Osteocyte (in vitro differentiated cells): ENCODE data around the gene ABCA6. TPM values are rescaled to one million over a fixed set of nuclear protein-coding genes. Genes with fewer than 3 reads are reported as not detected.

ENCODE experiments used
- DNase-seq: peaks from one replicate; pipeline ENCODE4 v3.0.0; 2021; ENCODE audit warnings: mixed read lengths; ENCODE audit not compliant: unreplicated experiment; ENCODE audit errors: extremely low spot score
- H3K27ac Mint-ChIP-seq: one replicate; pipeline ENCODE4 v1.8.0; 2021; ENCODE audit warnings: mild to moderate bottlenecking, mixed read lengths; ENCODE audit not compliant: unreplicated experiment
- H3K27me3 Mint-ChIP-seq: one replicate; pipeline ENCODE4 v1.8.0; 2021; ENCODE audit warnings: mixed read lengths; ENCODE audit not compliant: unreplicated experiment
- H3K36me3 Mint-ChIP-seq: one replicate; pipeline ENCODE4 v1.8.0; 2021; ENCODE audit warnings: mixed read lengths; ENCODE audit not compliant: unreplicated experiment
- H3K4me1 Mint-ChIP-seq: one replicate; pipeline ENCODE4 v1.8.0; 2021; ENCODE audit warnings: mixed read lengths; ENCODE audit not compliant: unreplicated experiment
- H3K4me3 Mint-ChIP-seq: one replicate; pipeline ENCODE4 v1.8.0; 2021; ENCODE audit warnings: mild to moderate bottlenecking, moderate library complexity, mixed read lengths; ENCODE audit not compliant: unreplicated experiment
- H3K9me3 Mint-ChIP-seq: one replicate; pipeline ENCODE4 v1.8.0; 2021; ENCODE audit warnings: mixed read lengths; ENCODE audit not compliant: unreplicated experiment
- total RNA-seq: library from RNA; stranded (reverse); gene quantifications from 2 replicates; pipeline ENCODE4 v1.2.1, GENCODE V29; 2021
- TF ChIP-seq, protein P1 (sequence below): fragments of 200-600 bp; sonication (generic); IDR thresholded peaks from 2 replicates; pipeline ENCODE4 v1.5.0; 2021; ENCODE audit warnings: antibody characterized with exemption, mild to moderate bottlenecking, moderate library complexity

The ABCA6 gene
- total RNA-seq, 1 donor from 2014 or later, result 1.2 TPM

GRCh38 chr17:69045646-69046045 lies 96.0 kb downstream of the ABCA6 start:
- H3K36me3 Mint-ChIP-seq, result no peaks in the 10 kb centered on the region
- no peak overlapping the region for H3K27ac Mint-ChIP-seq
- DNase-seq, result no peak
- TF ChIP-seq, protein P1, sequence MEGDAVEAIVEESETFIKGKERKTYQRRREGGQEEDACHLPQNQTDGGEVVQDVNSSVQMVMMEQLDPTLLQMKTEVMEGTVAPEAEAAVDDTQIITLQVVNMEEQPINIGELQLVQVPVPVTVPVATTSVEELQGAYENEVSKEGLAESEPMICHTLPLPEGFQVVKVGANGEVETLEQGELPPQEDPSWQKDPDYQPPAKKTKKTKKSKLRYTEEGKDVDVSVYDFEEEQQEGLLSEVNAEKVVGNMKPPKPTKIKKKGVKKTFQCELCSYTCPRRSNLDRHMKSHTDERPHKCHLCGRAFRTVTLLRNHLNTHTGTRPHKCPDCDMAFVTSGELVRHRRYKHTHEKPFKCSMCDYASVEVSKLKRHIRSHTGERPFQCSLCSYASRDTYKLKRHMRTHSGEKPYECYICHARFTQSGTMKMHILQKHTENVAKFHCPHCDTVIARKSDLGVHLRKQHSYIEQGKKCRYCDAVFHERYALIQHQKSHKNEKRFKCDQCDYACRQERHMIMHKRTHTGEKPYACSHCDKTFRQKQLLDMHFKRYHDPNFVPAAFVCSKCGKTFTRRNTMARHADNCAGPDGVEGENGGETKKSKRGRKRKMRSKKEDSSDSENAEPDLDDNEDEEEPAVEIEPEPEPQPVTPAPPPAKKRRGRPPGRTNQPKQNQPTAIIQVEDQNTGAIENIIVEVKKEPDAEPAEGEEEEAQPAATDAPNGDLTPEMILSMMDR, result no peak
- no peaks in the 10 kb centered on the region for H3K27me3 Mint-ChIP-seq
- no peak overlapping the region for H3K4me3 Mint-ChIP-seq
- H3K4me1 Mint-ChIP-seq, result peaks cover 17% of the 10 kb centered on the region
- H3K9me3 Mint-ChIP-seq, result no peaks in the 10 kb centered on the region

- Mint-ChIP-seq H3K27ac (no peak overlapping the region), H3K27me3 (peaks cover 1% of the 10 kb centered on the region), H3K4me3 (no peak overlapping the region), H3K9me3 (peaks cover 4% of the 10 kb centered on the region), H3K4me1 (peaks cover 14% of the 10 kb centered on the region), H3K36me3 (no peaks in the 10 kb centered on the region)
- TF ChIP-seq, protein P1, result no peak
- DNase-seq, result no peak
Observed at GRCh38 chr17:69044371-69044770, 97.3 kb downstream of the ABCA6 start.

- H3K27ac Mint-ChIP-seq, result no peak overlapping the region
- H3K36me3 Mint-ChIP-seq, result no peaks in the 10 kb centered on the region
- H3K4me3 Mint-ChIP-seq, result no peak overlapping the region
- H3K27me3 Mint-ChIP-seq, result peaks cover 2% of the 10 kb centered on the region
- TF ChIP-seq, protein P1, result no peak
- DNase-seq, result no peak
- peaks cover 12% of the 10 kb centered on the region for H3K4me1 Mint-ChIP-seq
- peaks cover 4% of the 10 kb centered on the region for H3K9me3 Mint-ChIP-seq
Observed at GRCh38 chr17:69043098-69043734, 98.5 kb downstream of the ABCA6 start.

- H3K4me3 Mint-ChIP-seq, result no peak overlapping the region
- DNase-seq, result no peak
- H3K27me3 Mint-ChIP-seq, result peaks cover 2% of the 10 kb centered on the region
- H3K36me3 Mint-ChIP-seq, result peaks cover 4% of the 10 kb centered on the region
- peaks cover 5% of the 10 kb centered on the region for H3K4me1 Mint-ChIP-seq
- no peak overlapping the region for H3K27ac Mint-ChIP-seq
- TF ChIP-seq, protein P1, result no peak
- peaks cover 10% of the 10 kb centered on the region for H3K9me3 Mint-ChIP-seq
Observed at GRCh38 chr17:69042308-69042707, 99.4 kb downstream of the ABCA6 start.

GRCh38 chr17:69031839-69032238 lies 109.9 kb downstream of the ABCA6 start:
- Mint-ChIP-seq H3K4me1 (no peaks in the 10 kb centered on the region), H3K27me3 (no peaks in the 10 kb centered on the region), H3K9me3 (no peaks in the 10 kb centered on the region), H3K36me3 (no peaks in the 10 kb centered on the region), H3K27ac (no peak overlapping the region), H3K4me3 (no peak overlapping the region)
- TF ChIP-seq, protein P1, result no peak
- no peak for DNase-seq
